ENCODE results near the gene CAMTA1. TPM values are rescaled to one million over a fixed set of nuclear protein-coding genes. Genes with fewer than 3 reads are reported as not detected.
A peak's percentile ranks its signal among the peaks of the same experiment; 100 is the strongest.

The CAMTA1 gene
- total RNA-seq, 1 donor from 2014 or later, result 81.6 TPM

- no peak for DNase-seq (ENCODE audit: extremely low spot score, unreplicated experiment)
- no peak for TF ChIP-seq CTCF (IDR thresholded peaks at IDR 0.05)
- Mint-ChIP-seq H3K4me3 (ENCODE audit: unreplicated experiment) (no peak overlapping the region), H3K27me3 (ENCODE audit: unreplicated experiment) (no peaks in the 10 kb centered on the region), H3K36me3 (ENCODE audit: unreplicated experiment) (peaks cover 7% of the 10 kb centered on the region), H3K27ac (ENCODE audit: unreplicated experiment) (no peak overlapping the region), H3K4me1 (ENCODE audit: unreplicated experiment) (peaks cover 7% of the 10 kb centered on the region), H3K9me3 (ENCODE audit: unreplicated experiment) (no peaks in the 10 kb centered on the region)
Observed at GRCh38 chr1:7805460-7805859, 1020.2 kb downstream of the CAMTA1 start.

- no peaks in the 10 kb centered on the region for H3K27me3 Mint-ChIP-seq (ENCODE audit: unreplicated experiment)
- TF ChIP-seq CTCF (IDR thresholded peaks at IDR 0.05), result peak; percentile 59
- H3K4me3 Mint-ChIP-seq (ENCODE audit: unreplicated experiment), result no peak overlapping the region
- peaks cover 6% of the 10 kb centered on the region for H3K9me3 Mint-ChIP-seq (ENCODE audit: unreplicated experiment)
- H3K27ac Mint-ChIP-seq (ENCODE audit: unreplicated experiment), result no peak overlapping the region
- no peak for DNase-seq (ENCODE audit: extremely low spot score, unreplicated experiment)
- H3K4me1 Mint-ChIP-seq (ENCODE audit: unreplicated experiment), result peaks cover 7% of the 10 kb centered on the region
- H3K36me3 Mint-ChIP-seq (ENCODE audit: unreplicated experiment), result peaks cover 23% of the 10 kb centered on the region
Observed at GRCh38 chr1:7808253-7808844, 1023.1 kb downstream of the CAMTA1 start.

GRCh38 chr1:7809742-7810141 lies 1024.5 kb downstream of the CAMTA1 start:
- no peaks in the 10 kb centered on the region for H3K27me3 Mint-ChIP-seq (ENCODE audit: unreplicated experiment)
- H3K9me3 Mint-ChIP-seq (ENCODE audit: unreplicated experiment), result peaks cover 15% of the 10 kb centered on the region
- no peak overlapping the region for H3K27ac Mint-ChIP-seq (ENCODE audit: unreplicated experiment)
- H3K4me3 Mint-ChIP-seq (ENCODE audit: unreplicated experiment), result no peak overlapping the region
- peaks cover 33% of the 10 kb centered on the region for H3K36me3 Mint-ChIP-seq (ENCODE audit: unreplicated experiment)
- no peak for DNase-seq (ENCODE audit: extremely low spot score, unreplicated experiment)
- peaks cover 7% of the 10 kb centered on the region for H3K4me1 Mint-ChIP-seq (ENCODE audit: unreplicated experiment)
- TF ChIP-seq CTCF (IDR thresholded peaks at IDR 0.05), result no peak

- Mint-ChIP-seq H3K9me3 (ENCODE audit: unreplicated experiment) (peaks cover 19% of the 10 kb centered on the region), H3K27me3 (ENCODE audit: unreplicated experiment) (no peaks in the 10 kb centered on the region), H3K36me3 (ENCODE audit: unreplicated experiment) (peaks cover 30% of the 10 kb centered on the region), H3K4me3 (ENCODE audit: unreplicated experiment) (no peak overlapping the region), H3K4me1 (ENCODE audit: unreplicated experiment) (peaks cover 7% of the 10 kb centered on the region), H3K27ac (ENCODE audit: unreplicated experiment) (no peak overlapping the region)
- TF ChIP-seq CTCF (IDR thresholded peaks at IDR 0.05), result no peak
- DNase-seq (ENCODE audit: extremely low spot score, unreplicated experiment), result no peak
Observed at GRCh38 chr1:7810395-7810794, 1025.1 kb downstream of the CAMTA1 start.

GRCh38 chr1:7811476-7811875 lies 1026.2 kb downstream of the CAMTA1 start:
- H3K9me3 Mint-ChIP-seq (ENCODE audit: unreplicated experiment), result peaks cover 20% of the 10 kb centered on the region
- H3K27me3 Mint-ChIP-seq (ENCODE audit: unreplicated experiment), result no peaks in the 10 kb centered on the region
- H3K27ac Mint-ChIP-seq (ENCODE audit: unreplicated experiment), result no peak overlapping the region
- no peak for DNase-seq (ENCODE audit: extremely low spot score, unreplicated experiment)
- H3K4me3 Mint-ChIP-seq (ENCODE audit: unreplicated experiment), result no peak overlapping the region
- H3K36me3 Mint-ChIP-seq (ENCODE audit: unreplicated experiment), result peaks cover 29% of the 10 kb centered on the region
- H3K4me1 Mint-ChIP-seq (ENCODE audit: unreplicated experiment), result peaks cover 7% of the 10 kb centered on the region
- TF ChIP-seq CTCF (IDR thresholded peaks at IDR 0.05), result no peak
